HG03196 (cell line): ENCODE results near the gene WFIKKN1.

Experiments
- ATAC-seq: cut with Tn5 transposase; IDR thresholded peaks from one replicate; pipeline ENCODE4 v1.9.1; 2021; ENCODE audit not compliant: unreplicated experiment

The WFIKKN1 gene

GRCh38 chr16:630815-631405 lies at the start of gene WFIKKN1:
WFIKKN1 (plus strand) TSS chr16:630985; CDS start chr16:631254, 269 bp downstream.
- no peak for ATAC-seq

DNA sequence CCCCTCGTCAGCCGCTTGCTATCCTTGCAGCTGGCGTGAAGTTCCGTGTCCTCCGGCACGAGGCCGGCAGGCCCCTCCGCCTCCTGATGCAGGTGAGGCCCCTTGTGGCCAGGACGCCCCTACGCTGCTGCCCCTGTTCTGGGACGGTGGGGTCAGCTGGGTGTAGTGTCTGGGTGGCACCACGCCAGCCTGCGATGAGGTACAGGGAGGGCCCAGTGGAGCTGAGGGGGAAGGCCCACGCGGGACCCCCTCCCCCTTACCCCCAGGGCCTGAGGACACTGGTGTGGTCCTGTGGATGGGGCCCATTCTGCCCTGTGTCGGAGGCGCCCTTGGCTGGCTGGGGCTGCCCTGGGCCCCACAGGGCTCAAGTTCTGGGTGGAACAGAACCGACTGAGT lies 48.6 kb upstream of the WFIKKN1 start:
- no peak for ATAC-seq

- ATAC-seq: no peak
These were observed 48.0 kb upstream of the WFIKKN1 start for GRCh38 chr16:582614-583331.

DNA sequence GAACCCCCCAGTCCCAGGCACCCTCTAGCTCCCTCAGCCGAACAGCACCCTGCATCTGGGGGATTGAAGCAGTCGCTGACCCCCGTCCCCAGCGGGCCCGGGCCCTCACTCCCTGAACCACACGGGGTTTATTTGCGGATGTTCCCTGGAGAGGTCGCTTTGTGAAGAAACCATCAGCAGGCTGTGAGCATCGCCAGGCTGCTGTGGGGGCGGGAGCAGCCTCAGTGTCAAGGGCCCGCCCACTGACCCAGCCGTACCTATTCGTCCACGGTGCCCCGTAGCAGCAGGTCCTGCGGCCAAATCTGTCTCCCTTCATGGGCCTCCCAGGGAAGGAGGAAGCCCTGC lies 47.3 kb upstream of the WFIKKN1 start:
- ATAC-seq: no peak

- ATAC-seq: no peak
These were observed 46.8 kb upstream of the WFIKKN1 start for GRCh38 chr16:583815-584591.

GRCh38 chr16:585351-585750 lies 45.4 kb upstream of the WFIKKN1 start:
- no peak for ATAC-seq

GRCh38 chr16:586047-586644 lies 44.6 kb upstream of the WFIKKN1 start:
- no peak for ATAC-seq

DNA sequence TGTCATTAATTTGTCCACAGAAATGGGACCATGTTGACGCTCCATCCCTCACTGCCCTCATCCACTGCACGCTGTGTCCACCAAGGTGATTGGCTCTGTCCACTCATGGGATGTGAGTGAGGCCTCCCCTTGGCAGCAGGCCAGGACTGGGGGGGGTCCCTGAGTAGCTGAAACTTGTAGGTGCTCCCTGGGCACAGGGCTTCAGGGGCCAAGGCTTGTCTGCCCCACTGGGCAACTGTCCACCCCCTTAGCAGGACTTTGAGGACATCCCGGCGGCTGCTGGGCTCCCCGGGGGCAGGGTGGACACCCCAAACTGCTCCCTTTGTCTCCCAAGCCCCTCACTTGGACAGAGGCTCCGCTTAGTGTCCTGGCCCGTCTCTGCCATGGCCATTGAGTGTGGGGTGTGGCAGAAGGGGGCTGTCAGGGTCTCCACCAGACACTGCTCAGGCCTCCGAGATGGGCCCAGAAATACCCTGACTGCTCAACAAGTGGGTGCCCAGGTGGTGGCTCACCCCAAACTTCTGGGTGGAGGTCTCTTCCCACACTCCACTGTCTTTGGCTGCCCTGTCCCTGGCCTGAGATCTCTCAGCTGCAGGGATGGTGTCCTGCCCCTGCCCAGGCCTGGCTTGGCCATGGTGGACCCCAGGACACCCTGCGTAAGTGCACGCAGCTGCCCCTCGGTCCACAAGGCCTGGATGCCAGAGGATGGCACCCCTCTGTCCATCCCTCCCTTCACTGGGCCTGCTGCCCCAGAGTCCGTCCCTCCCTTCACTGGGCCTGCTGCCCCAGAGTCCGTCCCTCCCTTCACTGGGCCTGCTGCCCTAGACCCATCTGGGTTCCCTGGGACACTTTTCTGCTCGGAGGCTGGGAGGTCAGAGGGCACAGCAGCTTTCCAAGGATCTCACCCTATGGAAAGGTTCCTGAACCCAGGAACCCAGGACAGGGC lies 43.9 kb upstream of the WFIKKN1 start:
- no peak for ATAC-seq

DNA sequence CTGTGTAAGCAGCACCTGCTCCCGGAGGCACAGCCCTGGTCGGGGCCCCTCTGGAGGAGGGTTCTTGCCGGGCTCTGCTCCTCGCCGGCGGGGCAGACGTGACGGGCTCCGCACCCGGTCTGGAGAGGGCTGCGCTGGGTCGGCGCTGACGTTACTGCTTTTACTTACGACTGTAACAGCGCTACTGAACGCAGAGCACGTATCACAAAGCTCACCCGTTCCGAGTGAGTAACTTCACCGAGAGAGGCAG lies 42.2 kb upstream of the WFIKKN1 start:
- ATAC-seq: no peak

DNA sequence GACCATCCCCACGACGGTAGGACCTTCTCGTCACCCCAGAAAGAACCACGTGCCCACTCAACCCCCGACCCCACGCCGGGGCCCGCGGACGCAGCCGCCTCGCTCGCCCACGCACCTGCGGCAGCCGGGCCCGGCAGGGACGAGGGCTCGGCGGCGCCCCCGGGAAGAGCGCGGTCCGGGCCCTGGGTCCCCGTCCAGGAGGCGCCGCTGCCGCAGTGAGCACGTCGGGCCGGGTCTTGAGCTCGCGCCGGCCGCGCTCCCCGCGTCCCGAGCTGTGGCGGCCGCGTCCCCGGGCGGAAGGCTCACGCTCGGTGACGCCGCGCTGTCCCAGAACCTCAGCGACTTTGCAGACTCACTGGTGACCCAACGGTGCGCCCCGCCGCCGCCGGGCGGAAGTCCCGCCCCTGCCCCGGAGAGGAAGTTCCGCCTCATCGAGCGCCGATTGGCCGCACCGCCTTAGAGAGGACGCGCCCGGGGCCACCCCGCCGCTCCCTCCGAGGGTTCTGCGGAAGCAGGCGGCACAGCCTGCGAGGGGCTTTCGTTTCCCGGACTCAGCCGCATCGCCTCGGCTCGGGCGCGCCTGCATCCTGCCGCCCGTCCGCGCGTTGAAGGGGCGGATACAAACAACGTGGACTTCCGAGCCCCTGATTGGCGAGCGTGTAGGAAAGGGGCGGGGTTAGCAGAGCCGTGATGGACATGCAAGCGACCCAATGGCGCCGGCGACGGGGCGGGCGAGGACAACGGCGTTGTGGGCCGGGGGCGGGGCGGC lies 41.7 kb upstream of the WFIKKN1 start:
- ATAC-seq: peak; percentile 69

GRCh38 chr16:589658-590187 lies 41.1 kb upstream of the WFIKKN1 start, which contains the start of gene RAB40C:
RAB40C (plus strand) TSS chr16:590066; CDS start chr16:590292, 226 bp downstream.
- ATAC-seq: peak; percentile 70

- no peak for ATAC-seq
These were observed 40.5 kb upstream of the WFIKKN1 start for GRCh38 chr16:590188-590814.

DNA sequence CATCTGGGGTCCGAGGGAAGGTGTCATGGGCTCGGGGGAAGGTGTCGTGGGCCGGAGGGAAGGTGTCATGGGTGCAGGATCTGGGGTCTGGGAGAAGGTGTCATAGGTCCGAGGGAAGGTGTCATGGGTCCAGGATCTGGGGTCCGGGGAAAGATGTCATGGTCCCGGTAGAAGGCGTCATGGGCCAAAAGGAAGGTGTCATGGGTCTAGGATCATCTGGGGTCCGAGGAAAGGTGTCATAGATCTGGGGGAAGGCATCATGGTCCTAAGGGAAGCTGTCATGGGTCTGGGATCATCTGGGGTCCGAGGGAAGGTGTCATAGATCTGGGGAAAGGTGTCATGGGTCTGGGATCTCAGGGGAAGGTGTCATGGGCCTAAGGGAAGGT lies 40.0 kb upstream of the WFIKKN1 start:
- ATAC-seq: no peak

GRCh38 chr16:591231-591630 lies 39.6 kb upstream of the WFIKKN1 start:
- ATAC-seq: no peak

DNA sequence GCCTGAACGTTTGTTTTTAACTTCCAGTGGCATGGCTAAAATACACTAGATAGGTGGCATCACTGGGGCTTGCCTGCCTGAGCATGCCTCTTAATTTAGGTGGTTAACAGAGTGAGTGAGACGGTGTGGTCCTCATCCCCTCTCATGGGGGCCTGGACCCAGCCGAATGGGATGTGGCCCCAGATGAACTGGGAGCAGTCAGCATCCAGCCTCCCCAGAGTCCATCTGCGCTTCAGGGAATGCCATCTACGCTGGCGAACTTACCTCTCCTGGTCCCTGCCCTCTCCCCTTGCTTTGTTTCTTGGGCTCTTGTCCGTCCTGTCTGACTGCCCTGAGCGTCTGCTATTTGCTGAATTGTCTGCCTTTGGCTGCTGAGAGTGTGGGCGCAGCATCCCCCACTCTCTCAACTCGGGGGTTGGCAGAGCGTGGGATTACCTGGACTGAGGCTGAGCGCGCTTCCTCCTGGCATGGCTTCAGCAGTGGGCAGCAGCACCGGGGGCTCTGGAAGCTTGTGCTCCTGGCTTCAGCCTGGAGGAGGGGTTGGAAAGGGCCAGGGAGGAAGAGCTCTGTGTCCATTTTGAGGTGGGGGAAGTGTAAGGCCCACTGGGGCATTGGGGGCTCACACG lies 38.8 kb upstream of the WFIKKN1 start:
- ATAC-seq: no peak

DNA sequence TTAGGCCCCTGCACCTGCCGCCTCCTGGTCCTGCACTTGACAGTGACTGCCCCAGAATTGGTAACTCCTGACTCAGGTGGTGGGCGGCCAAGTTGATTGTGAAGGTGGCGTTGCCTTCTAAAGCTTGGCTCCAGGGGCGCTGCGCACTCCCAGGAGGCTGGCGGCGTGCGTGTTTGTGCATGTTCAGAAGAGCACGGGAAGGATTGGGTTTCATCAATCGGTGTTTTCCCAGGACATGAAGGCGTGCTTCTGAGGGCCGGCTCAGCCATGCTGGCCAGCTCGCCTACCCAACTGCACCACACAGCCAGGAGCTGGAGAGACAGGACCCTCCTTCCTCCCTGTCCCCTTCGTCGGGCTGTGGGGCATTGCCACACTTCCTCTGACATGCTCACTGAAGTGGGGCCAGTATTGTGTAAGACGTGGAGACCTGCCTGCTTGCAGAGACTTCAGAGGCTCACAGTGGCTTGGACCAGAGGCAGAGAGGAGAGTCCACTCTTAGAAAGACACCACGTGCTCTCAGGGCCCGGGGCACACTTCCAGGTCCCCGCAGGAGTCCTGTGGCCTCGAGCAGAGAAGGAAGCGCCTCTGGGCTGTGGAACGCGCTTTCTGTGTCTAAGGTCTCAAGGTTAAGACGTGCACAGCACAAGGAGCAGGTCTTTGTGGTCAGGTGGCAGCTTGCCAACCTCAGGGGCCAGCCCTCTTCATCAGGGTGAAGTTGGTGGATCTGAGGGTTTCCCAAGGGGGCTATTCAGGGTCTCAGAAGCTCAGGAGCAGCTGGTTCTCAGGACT lies 38.1 kb upstream of the WFIKKN1 start:
- ATAC-seq: no peak

- ATAC-seq: no peak
These were observed 37.4 kb upstream of the WFIKKN1 start for GRCh38 chr16:593406-593805.

DNA sequence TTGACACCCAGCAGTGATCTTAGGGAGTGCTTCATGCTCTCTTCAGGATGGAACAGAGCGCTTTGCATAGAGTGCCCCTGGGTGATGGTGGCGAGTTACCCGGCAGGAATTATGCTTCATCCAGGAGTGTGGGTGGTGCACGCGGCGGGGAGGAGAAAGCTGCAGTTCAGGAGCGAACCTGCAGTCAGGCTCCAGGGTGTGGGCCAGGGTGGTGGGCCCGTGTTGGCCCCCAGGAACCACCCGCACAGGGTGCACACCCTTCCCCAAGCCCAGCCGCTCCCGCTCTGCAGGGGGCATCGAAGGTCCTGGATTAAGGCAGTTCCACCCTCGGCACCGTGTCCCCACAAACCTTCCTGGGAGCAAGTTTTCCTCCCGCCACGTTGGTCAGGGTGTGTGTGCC lies 37.0 kb upstream of the WFIKKN1 start:
- no peak for ATAC-seq
